ENCODE data around the gene ANAPC13.

ANAPC13 gene, protein sequence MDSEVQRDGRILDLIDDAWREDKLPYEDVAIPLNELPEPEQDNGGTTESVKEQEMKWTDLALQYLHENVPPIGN

GRCh38 chr3:134485718-134486576, at the start of gene ANAPC13, which contains the start of gene CEP63:
TSS of gene ANAPC13 (minus strand) at chr3:134485985. CDS start at chr3:134482904, 3,081 bp downstream.
TSS of gene CEP63 (plus strand) at chr3:134486057. CDS start at chr3:134495321, 9,264 bp downstream.
- DNase-seq: peak; percentile 98

- DNase-seq: no peak
Measured at GRCh38 chr3:134535186-134535970, 49.6 kb upstream of the ANAPC13 start.

GRCh38 chr3:134533493-134533892, 47.7 kb upstream of the ANAPC13 start:
- no peak for DNase-seq

GRCh38 chr3:134527538-134528186, 41.9 kb upstream of the ANAPC13 start:
- DNase-seq: no peak

DNA sequence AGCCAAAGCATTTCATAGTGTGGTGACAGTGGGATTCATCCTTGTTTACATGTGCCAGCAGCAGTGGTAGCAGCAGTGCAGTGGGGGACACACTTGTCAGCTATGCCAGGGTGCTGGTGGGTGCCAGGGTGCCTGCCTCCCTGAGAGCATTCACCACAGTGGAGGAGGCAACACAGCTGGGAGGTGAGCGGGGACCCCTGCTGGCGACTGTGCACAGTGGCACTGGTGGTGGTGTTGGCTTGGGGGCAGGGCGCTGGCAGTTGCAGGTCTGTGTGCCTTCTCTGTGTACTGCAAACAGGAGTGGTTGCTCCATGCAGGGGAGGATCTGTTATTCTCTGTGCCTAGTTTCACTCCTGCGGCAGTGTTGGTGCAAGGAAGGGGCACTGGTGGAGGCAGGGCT, 41.3 kb upstream of the ANAPC13 start:
- no peak for DNase-seq

GRCh38 chr3:134526319-134526718, 40.5 kb upstream of the ANAPC13 start:
- DNase-seq: no peak

- DNase-seq: no peak
Measured at GRCh38 chr3:134525293-134525692, 39.5 kb upstream of the ANAPC13 start.

DNA sequence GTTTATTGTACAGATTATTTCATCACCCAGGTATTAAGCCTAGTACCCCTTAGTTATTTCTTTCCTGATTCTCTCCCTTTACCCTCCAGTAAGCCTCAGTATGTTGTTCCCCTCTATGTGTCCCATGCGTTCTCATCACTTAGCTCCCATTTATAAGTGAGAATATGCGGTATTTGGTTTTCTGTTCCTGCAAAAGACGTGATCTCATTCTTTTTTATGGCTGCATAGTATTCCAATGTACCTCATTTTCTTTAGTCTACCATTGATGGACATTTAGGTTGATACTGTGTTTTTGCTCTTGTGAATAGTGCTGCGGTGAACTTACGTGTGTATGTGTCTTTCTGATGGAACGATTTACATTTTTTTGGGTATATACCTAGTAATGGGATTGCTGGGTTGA, 36.8 kb upstream of the ANAPC13 start:
- no peak for DNase-seq

DNA sequence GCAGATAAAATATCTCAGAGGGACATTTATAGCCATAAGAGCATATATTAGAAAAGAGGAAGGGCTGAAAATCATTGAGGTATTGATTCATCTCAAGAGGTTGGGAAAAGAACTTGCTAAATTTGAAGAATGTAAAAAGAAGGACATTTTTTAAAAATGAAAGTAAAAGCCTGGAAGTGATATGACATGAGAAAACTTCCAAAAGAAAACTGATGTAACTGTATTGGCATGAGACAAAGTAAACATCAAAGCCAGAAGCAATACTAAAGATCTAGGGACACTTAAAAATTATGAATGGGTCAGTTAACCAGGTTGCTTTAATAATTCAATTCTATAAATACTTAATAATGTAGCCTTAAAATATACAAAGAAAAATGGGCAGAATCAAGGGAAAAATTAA, 32.0 kb upstream of the ANAPC13 start:
- no peak for DNase-seq

DNA sequence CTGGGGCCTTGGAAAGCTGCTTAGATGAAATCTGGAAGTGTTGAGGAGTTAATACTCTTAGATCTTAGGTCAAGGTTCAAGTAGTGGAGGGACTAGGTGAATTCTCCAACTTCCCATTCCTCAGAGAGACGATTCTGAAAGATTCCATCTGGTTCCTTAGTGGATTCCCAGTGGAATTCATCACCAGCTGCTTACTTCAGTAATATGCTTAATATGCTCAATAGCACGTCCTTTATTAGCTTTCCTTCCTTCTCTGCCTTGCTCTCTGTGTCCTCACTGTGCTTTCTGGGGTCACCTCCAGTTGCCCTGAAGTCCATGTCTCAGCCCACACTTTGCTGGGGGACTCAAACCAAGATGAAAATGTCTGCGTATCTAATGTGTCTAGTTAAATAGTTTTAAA, 31.1 kb upstream of the ANAPC13 start:
- no peak for DNase-seq

GRCh38 chr3:134511500-134511899, 25.7 kb upstream of the ANAPC13 start:
- no peak for DNase-seq

DNA sequence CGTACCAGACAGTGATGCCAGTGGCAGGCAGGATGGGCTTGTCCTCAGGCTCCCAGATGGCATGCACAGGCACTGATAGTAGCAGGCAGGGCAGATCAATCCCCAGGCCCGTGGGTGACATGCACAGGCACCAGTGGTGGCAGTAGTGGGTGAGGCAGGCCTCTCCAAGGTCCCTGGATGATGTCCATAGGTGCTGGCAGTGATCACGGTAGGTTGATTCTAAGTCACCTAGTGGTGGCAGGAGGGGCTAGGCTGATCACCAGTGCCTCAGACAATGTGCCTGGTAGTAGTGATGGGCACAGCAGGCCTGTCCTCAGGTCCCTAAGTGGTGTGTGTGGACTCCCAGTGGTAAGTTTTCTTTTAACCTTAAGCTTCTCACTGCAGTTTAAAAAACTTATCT, 19.7 kb upstream of the ANAPC13 start:
- DNase-seq: no peak

GRCh38 chr3:134504132-134504531, 18.3 kb upstream of the ANAPC13 start:
- DNase-seq: no peak

- no peak for DNase-seq
Measured at GRCh38 chr3:134503266-134503665, 17.5 kb upstream of the ANAPC13 start.

- no peak for DNase-seq
Measured at GRCh38 chr3:134496471-134497071, 10.8 kb upstream of the ANAPC13 start.

GRCh38 chr3:134495980-134496379, 10.2 kb upstream of the ANAPC13 start:
- no peak for DNase-seq

DNA sequence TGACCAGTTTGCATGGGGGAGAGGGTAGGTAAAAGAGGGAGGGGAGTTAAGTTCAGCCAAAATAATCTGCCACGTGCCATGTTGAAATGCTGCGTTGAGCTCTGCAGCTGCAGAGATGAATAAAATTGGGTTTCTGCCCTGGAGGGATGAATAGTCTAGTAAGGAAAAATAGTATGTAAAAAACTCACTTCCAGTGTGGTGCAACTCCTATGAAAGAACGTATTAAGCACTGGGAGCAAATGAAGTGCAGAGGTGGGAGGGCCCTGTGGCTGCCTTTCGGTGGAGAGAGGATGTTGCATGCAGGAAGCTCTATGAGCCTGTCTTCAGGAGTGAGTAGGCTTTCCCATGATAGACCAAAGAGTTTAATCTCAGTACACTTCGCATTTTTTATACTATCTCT, 8.7 kb upstream of the ANAPC13 start:
- no peak for DNase-seq

DNA sequence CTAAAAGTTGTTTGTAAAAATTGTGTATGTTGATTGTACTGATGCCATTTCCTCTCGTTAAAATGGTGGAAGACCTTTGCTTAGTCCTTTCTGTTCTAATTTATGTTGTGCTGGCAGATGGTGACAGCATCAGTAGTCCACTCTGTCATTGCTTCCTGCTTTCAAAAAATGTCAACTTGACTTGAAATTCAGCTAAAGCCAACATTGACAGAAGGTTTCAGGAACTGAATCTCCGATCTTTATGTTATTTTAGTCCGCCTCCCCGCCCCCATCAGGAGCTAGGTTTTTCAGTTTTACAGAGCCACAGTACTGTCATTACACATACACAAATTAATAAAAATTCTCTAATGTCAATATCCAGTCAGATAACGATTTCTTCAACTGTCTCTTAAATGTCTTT, 1.6 kb upstream of the ANAPC13 start:
- peak; percentile 30 for DNase-seq

DNA sequence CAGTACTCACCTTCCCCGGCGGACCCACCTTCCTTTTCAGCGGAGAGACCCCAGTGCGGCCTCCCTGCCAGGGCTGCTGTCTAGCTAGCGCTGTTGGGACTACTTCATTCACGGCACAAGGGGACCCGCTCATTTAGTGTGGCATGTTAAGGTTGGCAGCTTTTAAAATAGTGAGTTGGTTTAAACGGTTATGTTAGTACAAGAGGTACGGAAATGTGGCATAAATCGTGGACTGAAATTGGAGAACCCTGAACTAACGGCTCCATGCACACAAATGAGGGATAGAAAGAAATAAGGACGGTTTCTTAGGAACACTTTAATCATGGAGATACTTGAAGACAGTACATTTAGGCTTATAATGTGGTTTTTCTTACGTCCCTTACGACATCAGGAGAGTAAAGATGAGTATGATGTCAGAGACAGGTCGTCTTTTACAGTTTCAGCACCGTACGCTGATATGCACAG, 824 bp upstream of the ANAPC13 start:
- DNase-seq: peak; percentile 49

DNA sequence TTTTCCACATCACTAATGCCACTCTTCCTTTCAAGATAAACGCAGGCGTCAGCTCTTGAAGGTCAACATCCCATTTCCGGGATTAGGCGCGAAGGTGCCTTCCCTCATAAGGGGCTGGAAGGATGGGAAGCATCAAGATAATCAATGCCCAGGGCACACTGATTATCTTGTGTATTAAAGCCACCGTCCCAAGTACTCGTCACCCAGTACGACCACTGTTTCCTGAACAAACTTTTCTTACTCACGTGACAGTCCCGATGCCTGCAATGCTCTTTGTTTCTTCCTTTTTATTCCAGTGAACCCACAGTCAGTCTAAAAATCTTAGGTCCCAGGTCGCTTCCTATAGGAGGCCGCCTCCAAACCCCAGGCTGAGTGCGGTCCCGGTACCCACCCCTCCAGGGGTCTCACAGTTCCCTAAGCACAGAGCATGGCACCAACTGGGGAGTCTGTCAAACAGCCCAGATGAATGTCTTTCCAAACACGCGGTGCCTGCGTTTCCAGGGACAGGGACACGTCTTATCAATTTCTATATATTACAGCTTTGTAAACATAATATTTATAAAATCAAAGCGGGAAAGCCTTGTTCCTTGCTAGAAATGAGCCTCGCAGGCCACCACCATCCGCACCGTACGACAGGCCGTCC, 589 bp downstream of the ANAPC13 start:
- no peak for DNase-seq

DNA sequence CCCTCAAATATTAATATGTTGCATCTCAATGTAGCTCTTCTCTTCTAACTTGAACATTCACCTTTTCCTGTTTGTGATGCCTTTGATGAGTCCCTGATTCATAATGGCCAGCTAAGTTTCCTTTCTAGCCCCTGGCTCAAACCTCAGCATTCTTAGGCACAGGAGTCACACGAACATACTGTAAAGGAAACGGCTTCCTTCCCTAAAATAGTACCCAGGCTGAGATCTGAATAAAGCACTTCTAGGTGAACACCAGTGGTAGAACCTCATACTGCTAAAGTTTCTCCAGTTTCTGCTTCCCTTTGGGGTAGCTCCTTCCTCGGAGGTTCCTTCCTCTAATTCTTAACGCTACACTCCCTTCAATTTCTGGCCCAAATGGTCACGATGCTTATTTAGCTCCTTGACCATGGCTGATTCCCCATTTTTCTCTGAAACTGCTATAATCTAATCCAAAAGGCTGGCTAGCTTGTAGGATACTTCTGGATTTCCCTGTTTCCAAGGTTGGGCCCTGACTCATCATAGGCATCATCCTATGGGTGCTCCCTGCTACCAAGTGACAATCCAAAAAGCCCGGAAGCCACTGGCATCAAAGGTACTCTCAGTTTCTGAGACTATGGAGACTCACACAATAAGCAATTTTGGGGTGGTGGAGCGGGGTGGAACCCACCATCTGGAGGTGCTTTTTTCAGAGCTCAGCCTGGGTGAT, 2.4 kb downstream of the ANAPC13 start:
- DNase-seq: no peak

- DNase-seq: no peak
Measured at GRCh38 chr3:134482622-134483021, 3.2 kb downstream of the ANAPC13 start.

Measured in CD4-positive, alpha-beta T cell treated with Interleukin-17A for 1 hour (primary cell).